HG03135 (cell line): ENCODE results near the gene HLA-DRB5.
"Not testable (repeated sequence)": the region's sequence is repeated elsewhere in the genome, so short reads cannot be mapped to it uniquely, and the experiment has no call there.

Source experiments
- ATAC-seq: cut with Tn5 transposase; IDR thresholded peaks from one replicate; pipeline ENCODE4 v1.9.1; 2021; ENCODE audit warnings: mild to moderate bottlenecking, moderate library complexity; ENCODE audit not compliant: unreplicated experiment

The HLA-DRB5 gene

GRCh38 chr6:32529697-32530430, at the start of gene HLA-DRB5:
Gene HLA-DRB5, minus strand, starts transcription at chr6:32530287. Its CDS starts 63 bp downstream, at chr6:32530224.
- ATAC-seq = peak; percentile 79

GRCh38 chr6:32578962-32579361, 48.9 kb upstream of the HLA-DRB5 start:
- ATAC-seq = no peak

- ATAC-seq = not testable (repeated sequence)
Measured at GRCh38 chr6:32577493-32577892, 47.4 kb upstream of the HLA-DRB5 start.

GRCh38 chr6:32576250-32576649, 46.2 kb upstream of the HLA-DRB5 start:
- ATAC-seq = no peak

GRCh38 chr6:32570363-32570905, 40.3 kb upstream of the HLA-DRB5 start:
- no peak for ATAC-seq

- no peak for ATAC-seq
Measured at GRCh38 chr6:32568561-32568960, 38.5 kb upstream of the HLA-DRB5 start.

- ATAC-seq = no peak
Measured at GRCh38 chr6:32566957-32567356, 36.9 kb upstream of the HLA-DRB5 start.

- no peak for ATAC-seq
Measured at GRCh38 chr6:32565511-32565910, 35.4 kb upstream of the HLA-DRB5 start.

GRCh38 chr6:32562940-32563339, 32.9 kb upstream of the HLA-DRB5 start:
- no peak for ATAC-seq

- ATAC-seq = no peak
Measured at GRCh38 chr6:32559747-32560146, 29.7 kb upstream of the HLA-DRB5 start.

DNA sequence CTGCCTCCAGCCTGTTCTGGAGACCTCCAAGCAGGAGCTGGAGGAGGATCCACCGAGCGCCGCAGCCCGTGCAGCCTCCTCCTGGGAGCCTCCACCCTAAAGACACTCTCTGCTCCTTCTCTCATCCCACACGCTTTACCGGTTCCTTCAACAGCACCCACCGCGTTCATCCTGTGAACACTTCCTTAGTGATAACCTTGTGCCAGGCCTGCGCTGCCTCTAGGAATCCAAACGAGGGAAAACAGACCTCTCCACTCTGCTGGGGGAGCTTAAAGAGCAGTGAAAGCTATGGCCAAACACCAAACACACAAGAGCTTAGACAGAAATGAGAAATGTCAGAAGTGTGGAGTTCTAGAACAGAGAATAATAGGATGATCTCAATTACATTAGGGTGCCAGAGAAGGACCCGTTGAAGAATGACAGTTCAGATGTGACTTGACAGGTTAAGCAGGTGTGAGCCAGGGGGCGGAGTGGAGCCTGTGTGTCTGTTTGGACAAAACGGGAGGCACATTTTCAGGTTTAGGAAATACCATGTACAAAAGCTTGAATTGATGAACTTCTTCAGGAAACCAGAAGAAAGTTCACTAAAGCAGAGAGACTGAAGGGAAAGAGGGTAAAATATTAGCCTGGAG, 28.5 kb upstream of the HLA-DRB5 start:
- ATAC-seq = no peak

DNA sequence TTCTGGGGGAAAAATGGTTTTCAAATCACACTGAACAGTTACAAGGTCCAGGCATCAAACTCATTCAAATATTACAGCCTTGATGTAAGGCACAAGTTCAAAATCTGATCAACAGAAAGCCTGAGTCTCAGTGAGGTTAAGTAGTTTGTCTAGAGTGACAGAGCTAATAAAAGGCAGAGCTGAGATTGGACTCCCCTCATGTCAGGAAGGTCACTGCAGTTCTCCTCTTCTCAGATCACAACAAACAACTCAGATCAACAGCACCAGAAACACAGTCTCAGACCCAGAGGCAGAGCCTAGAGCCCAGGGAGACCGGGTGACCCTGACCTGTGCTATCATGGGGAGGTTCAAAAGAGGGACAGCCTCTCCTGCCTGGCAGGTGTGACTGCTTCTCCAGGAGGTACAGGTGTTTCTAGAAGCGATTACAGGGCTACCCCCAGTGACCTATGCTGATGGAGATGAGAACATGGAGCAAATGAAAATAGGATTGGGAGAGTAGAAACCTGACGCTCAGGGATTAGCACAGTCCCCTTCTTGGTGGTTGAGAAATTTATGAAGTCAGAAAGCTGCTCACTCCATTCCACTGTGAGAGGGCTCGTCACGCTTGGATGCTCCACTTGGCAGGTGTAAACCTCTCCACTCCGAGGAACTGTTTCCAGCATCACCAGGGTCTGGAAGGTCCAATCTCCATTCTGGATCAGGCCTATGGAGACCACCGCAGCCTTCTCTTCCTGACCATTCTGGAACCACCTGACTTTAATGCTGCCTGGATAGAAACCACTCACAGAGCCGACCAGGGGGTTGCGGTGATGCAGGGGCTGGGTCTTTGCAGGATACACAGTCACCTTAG, 24.3 kb upstream of the HLA-DRB5 start:
- no peak for ATAC-seq

- no peak for ATAC-seq
Measured at GRCh38 chr6:32553037-32553742, 23.1 kb upstream of the HLA-DRB5 start.

DNA sequence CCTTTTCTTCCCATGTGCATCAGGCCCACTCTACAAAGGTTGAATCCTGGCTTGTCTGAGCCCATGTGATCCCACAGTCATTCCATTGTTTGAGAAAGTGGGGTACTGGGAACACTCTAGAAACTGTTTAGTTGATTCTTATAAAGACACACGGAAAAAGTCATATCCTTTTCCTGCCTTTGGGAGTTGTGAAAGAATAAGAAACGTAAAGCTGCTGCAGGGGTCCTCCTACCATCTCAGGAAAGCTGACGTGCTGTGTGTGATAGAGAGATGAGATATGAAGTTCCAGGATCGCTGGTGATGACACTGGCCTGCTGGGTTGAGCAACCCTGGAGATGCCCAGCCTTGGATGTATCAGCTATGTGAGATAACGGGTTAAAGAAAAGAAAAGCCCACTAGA, 21.3 kb upstream of the HLA-DRB5 start:
- ATAC-seq = no peak

- no peak for ATAC-seq
Measured at GRCh38 chr6:32539839-32540238, 9.8 kb upstream of the HLA-DRB5 start.

GRCh38 chr6:32530431-32530793, 325 bp upstream of the HLA-DRB5 start:
- ATAC-seq = not testable (repeated sequence)

GRCh38 chr6:32522302-32523047, 7.6 kb downstream of the HLA-DRB5 start:
- no peak for ATAC-seq

- ATAC-seq = no peak
Measured at GRCh38 chr6:32519910-32520258, 10.2 kb downstream of the HLA-DRB5 start.

GRCh38 chr6:32519118-32519909, 10.8 kb downstream of the HLA-DRB5 start:
- no peak for ATAC-seq
